Measurements from ENCODE around the gene BRWD1.

The BRWD1 gene

DNA sequence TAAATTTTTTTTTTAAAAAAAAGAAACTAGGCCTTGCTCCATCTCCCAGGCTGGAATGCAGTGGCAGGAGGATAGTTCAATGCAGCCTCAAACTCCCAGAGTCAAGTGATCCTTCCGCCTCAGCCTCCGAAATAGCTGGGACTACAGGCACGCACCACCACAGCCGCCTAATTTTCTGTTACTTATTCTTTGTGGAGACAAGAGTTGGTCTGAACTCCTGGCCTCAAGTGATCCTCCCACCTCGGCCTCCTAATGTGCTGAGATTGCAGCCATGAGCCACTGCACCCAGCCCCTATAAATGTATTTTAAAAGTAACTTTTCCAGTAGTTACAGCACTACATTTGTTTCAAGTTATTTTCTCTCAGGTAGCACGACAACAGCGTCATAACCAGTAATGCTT is 2.3 kb downstream of the BRWD1 start:
- Histone ChIP-seq H3K9me3 (ENCODE audit: control insufficient read depth, low read length) (no peaks in the 10 kb centered on the region), H3K27me3 (ENCODE audit: control insufficient read depth, insufficient read depth, low read length) (no peaks in the 10 kb centered on the region), H3K4me3 (ENCODE audit: low read length) (no peak overlapping the region), H3K36me3 (ENCODE audit: control insufficient read depth, insufficient read depth, low read length) (no peaks in the 10 kb centered on the region), H3K9ac (ENCODE audit: low read length) (no peak overlapping the region), H3K4me1 (ENCODE audit: control insufficient read depth, insufficient read depth, low read length) (peaks cover 14% of the 10 kb centered on the region)

DNA sequence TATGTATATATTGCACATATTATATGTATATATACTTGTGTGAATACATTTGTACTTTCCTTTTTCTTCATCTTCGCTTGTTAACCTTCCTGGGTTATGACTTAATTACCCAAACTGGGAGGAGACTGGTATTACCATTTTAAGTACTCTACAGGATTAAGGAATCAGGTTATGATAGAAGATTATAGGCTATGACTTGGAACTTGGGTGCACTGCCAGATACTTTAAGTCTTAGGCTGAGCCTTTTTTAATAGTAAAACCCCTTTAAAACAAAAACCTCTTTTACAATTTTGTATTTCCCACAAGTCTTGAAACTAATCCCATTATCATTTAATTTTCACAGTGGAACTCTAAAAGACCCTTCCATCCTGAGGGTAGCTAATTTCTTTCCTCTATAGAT is 6.0 kb downstream of the BRWD1 start:
- Histone ChIP-seq H3K4me3 (ENCODE audit: low read length) (no peak overlapping the region), H3K27me3 (ENCODE audit: control insufficient read depth, insufficient read depth, low read length) (no peaks in the 10 kb centered on the region), H3K9ac (ENCODE audit: low read length) (no peak overlapping the region), H3K36me3 (ENCODE audit: control insufficient read depth, insufficient read depth, low read length) (no peaks in the 10 kb centered on the region), H3K4me1 (ENCODE audit: control insufficient read depth, insufficient read depth, low read length) (peaks cover 9% of the 10 kb centered on the region), H3K9me3 (ENCODE audit: control insufficient read depth, low read length) (no peaks in the 10 kb centered on the region)

DNA sequence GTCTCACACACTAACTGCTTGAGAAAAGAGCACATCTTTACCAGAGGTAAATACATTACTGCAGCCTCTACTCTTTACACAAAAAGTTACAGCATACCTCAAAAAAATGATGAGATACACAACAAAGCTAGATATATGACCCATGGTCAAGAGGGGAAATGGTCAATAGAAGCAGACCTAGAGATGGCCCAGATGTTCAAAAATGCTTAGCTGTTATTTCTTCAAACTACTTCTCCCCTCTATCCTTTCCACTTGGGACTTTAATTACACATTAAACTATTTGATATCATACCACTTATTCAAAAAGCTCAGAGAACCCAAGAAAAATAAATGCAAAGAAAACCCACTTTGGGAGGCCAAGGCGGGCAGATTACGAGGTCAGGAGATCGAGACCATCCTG is 12.8 kb downstream of the BRWD1 start:
- Histone ChIP-seq H3K27me3 (ENCODE audit: control insufficient read depth, insufficient read depth, low read length) (no peaks in the 10 kb centered on the region), H3K4me3 (ENCODE audit: low read length) (no peak overlapping the region), H3K36me3 (ENCODE audit: control insufficient read depth, insufficient read depth, low read length) (peaks cover 5% of the 10 kb centered on the region), H3K9ac (ENCODE audit: low read length) (no peak overlapping the region), H3K4me1 (ENCODE audit: control insufficient read depth, insufficient read depth, low read length) (no peaks in the 10 kb centered on the region), H3K9me3 (ENCODE audit: control insufficient read depth, low read length) (no peaks in the 10 kb centered on the region)

- Histone ChIP-seq H3K4me1 (ENCODE audit: control insufficient read depth, insufficient read depth, low read length) (no peaks in the 10 kb centered on the region), H3K9me3 (ENCODE audit: control insufficient read depth, low read length) (no peaks in the 10 kb centered on the region), H3K4me3 (ENCODE audit: low read length) (no peak overlapping the region), H3K36me3 (ENCODE audit: control insufficient read depth, insufficient read depth, low read length) (peaks cover 5% of the 10 kb centered on the region), H3K9ac (ENCODE audit: low read length) (no peak overlapping the region), H3K27me3 (ENCODE audit: control insufficient read depth, insufficient read depth, low read length) (no peaks in the 10 kb centered on the region)
These were observed 16.5 kb downstream of the BRWD1 start for GRCh38 chr21:39296891-39297290.

GRCh38 chr21:39288987-39289386 is 24.4 kb downstream of the BRWD1 start:
- no peaks in the 10 kb centered on the region for H3K27me3 ChIP-seq (ENCODE audit: control insufficient read depth, insufficient read depth, low read length)
- no peak overlapping the region for H3K4me3 ChIP-seq (ENCODE audit: low read length)
- H3K9ac ChIP-seq (ENCODE audit: low read length) = no peak overlapping the region
- H3K4me1 ChIP-seq (ENCODE audit: control insufficient read depth, insufficient read depth, low read length) = no peaks in the 10 kb centered on the region
- peaks cover 4% of the 10 kb centered on the region for H3K36me3 ChIP-seq (ENCODE audit: control insufficient read depth, insufficient read depth, low read length)
- H3K9me3 ChIP-seq (ENCODE audit: control insufficient read depth, low read length) = no peaks in the 10 kb centered on the region

DNA sequence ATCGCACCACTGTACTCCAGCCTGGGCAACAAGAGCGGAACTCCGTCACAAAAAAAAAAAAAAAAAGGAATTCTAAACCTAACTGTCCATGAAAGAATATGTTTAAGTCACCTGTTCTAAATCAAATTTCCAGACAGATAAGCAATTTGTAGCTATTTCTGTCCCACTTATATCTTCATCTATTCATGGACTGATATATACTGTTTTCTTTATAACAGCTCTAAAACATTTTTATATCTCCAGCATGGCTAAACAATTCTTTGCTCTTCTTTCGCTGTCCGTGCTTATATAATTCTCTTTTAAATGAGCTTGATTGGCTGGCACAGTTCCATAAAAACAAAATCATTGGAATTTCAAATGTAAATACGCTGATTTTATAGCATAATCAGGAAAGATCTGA is 30.5 kb downstream of the BRWD1 start:
- Histone ChIP-seq H3K9ac (ENCODE audit: low read length) (no peak overlapping the region), H3K4me3 (ENCODE audit: low read length) (no peak overlapping the region), H3K36me3 (ENCODE audit: control insufficient read depth, insufficient read depth, low read length) (peaks cover 4% of the 10 kb centered on the region), H3K27me3 (ENCODE audit: control insufficient read depth, insufficient read depth, low read length) (no peaks in the 10 kb centered on the region), H3K4me1 (ENCODE audit: control insufficient read depth, insufficient read depth, low read length) (no peaks in the 10 kb centered on the region), H3K9me3 (ENCODE audit: control insufficient read depth, low read length) (no peaks in the 10 kb centered on the region)

DNA sequence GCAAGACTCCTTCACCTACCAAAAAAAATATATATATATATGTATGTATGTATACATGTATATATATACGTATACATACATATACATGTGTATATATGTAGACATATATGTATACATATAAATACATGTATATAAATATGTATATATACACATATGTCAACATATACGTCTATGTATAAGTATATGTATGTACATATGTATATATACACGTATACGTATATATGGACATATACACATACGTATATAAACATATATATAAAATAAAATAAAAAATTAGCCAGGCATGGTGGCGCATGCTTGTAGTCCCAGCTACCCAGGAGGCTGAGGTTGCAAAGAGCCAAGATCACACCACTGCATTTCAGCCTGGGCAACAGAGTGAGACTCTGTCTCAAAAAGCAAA is 31.6 kb downstream of the BRWD1 start:
- H3K9ac ChIP-seq (ENCODE audit: low read length) = no peak overlapping the region
- H3K9me3 ChIP-seq (ENCODE audit: control insufficient read depth, low read length) = no peaks in the 10 kb centered on the region

DNA sequence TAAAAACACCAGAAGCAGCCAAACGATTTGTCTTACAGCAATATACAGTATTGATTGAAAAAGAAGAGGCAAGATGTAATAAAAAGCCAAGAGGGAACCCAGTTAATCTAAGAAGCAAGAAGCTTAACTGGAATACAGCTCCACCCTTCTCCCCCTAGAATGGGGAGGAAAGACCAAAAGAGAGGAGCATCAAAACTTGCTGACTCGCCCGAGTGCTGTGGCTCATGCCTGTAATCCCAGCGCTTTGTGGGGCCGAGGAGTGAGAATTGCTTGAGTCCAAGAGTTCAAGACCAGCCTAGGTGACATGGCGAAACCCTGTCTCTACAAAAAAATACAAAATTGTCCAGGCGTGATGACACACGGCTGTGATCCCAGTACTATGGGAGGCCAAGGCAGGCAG is 32.2 kb downstream of the BRWD1 start:
- Histone ChIP-seq H3K9me3 (ENCODE audit: control insufficient read depth, low read length) (no peaks in the 10 kb centered on the region), H3K9ac (ENCODE audit: low read length) (no peak overlapping the region), H3K36me3 (ENCODE audit: control insufficient read depth, insufficient read depth, low read length) (no peaks in the 10 kb centered on the region), H3K27me3 (ENCODE audit: control insufficient read depth, insufficient read depth, low read length) (no peaks in the 10 kb centered on the region), H3K4me3 (ENCODE audit: low read length) (no peak overlapping the region), H3K4me1 (ENCODE audit: control insufficient read depth, insufficient read depth, low read length) (no peaks in the 10 kb centered on the region)

More for the DNA sequence above, 31.6 kb downstream of the BRWD1 start:
- Histone ChIP-seq H3K4me1 (ENCODE audit: control insufficient read depth, insufficient read depth, low read length) (no peaks in the 10 kb centered on the region), H3K27me3 (ENCODE audit: control insufficient read depth, insufficient read depth, low read length) (no peaks in the 10 kb centered on the region), H3K4me3 (ENCODE audit: low read length) (no peak overlapping the region), H3K36me3 (ENCODE audit: control insufficient read depth, insufficient read depth, low read length) (no peaks in the 10 kb centered on the region)

DNA sequence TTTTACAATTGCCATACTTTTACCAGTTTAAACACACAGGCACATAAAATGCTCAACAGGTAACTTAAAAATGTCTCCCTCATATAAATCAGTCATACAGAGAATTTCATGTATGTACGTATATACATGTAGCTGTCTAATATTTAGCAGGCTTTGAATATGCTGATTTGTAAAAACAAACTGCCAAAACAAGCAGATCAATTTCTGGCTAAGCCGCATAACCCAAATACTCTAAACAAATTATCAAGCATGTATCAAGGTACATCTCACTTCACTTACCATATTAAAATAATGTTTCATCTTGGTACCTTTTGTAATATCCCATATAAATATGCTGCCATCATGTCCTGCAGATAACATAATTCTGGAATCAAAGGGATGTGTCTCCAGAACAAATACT is 43.8 kb downstream of the BRWD1 start:
- peaks cover 4% of the 10 kb centered on the region for H3K36me3 ChIP-seq (ENCODE audit: control insufficient read depth, insufficient read depth, low read length)
- no peaks in the 10 kb centered on the region for H3K27me3 ChIP-seq (ENCODE audit: control insufficient read depth, insufficient read depth, low read length)
- no peaks in the 10 kb centered on the region for H3K4me1 ChIP-seq (ENCODE audit: control insufficient read depth, insufficient read depth, low read length)
- H3K9ac ChIP-seq (ENCODE audit: low read length) = no peak overlapping the region
- H3K4me3 ChIP-seq (ENCODE audit: low read length) = no peak overlapping the region
- no peaks in the 10 kb centered on the region for H3K9me3 ChIP-seq (ENCODE audit: control insufficient read depth, low read length)

- H3K9ac ChIP-seq (ENCODE audit: low read length) = no peak overlapping the region
- H3K36me3 ChIP-seq (ENCODE audit: control insufficient read depth, insufficient read depth, low read length) = no peaks in the 10 kb centered on the region
- no peaks in the 10 kb centered on the region for H3K27me3 ChIP-seq (ENCODE audit: control insufficient read depth, insufficient read depth, low read length)
- no peak overlapping the region for H3K4me3 ChIP-seq (ENCODE audit: low read length)
- no peaks in the 10 kb centered on the region for H3K4me1 ChIP-seq (ENCODE audit: control insufficient read depth, insufficient read depth, low read length)
- H3K9me3 ChIP-seq (ENCODE audit: control insufficient read depth, low read length) = no peaks in the 10 kb centered on the region
These were observed 47.8 kb downstream of the BRWD1 start for GRCh38 chr21:39265603-39266002.

DNA sequence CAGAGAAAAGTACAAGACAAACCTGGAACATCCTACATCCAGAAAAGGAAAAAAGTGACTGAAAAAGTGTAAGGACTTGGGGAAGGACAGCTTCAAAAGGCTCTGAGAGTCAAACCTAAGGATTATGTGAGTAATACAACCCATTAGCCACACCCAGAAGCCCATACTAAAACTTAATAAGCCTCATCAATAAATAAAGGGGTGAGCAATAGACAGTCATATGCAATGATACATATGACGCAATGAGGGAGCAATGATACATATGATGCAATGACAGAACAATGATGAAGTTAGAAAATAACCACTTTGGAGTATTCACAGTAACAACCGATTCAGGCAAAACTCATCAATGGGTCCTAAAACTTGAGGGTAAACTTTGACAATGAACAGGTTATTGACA is 50.1 kb downstream of the BRWD1 start:
- Histone ChIP-seq H3K4me3 (ENCODE audit: low read length) (no peak overlapping the region), H3K9me3 (ENCODE audit: control insufficient read depth, low read length) (no peaks in the 10 kb centered on the region), H3K36me3 (ENCODE audit: control insufficient read depth, insufficient read depth, low read length) (no peaks in the 10 kb centered on the region), H3K27me3 (ENCODE audit: control insufficient read depth, insufficient read depth, low read length) (no peaks in the 10 kb centered on the region), H3K9ac (ENCODE audit: low read length) (no peak overlapping the region), H3K4me1 (ENCODE audit: control insufficient read depth, insufficient read depth, low read length) (no peaks in the 10 kb centered on the region)

DNA sequence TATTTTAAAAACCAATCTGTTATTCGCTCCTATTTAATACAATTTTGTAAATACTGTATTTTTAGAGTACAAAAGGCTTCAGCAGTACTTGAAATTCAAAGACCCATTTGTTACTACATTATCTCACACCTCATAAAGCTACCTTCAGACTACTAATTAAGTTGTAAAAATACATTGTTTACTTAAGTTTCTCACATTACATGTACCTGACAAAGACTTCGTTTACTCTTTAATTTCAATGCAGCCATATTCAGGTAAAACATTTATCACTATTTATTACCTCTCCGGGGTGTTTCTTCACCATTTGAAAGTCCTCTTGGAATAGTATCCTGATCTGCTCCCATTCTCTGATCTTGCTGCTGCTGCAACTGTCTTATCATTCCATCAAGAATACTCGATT is 55.2 kb downstream of the BRWD1 start:
- H3K9ac ChIP-seq (ENCODE audit: low read length) = no peak overlapping the region
- no peak overlapping the region for H3K4me3 ChIP-seq (ENCODE audit: low read length)
- no peaks in the 10 kb centered on the region for H3K36me3 ChIP-seq (ENCODE audit: control insufficient read depth, insufficient read depth, low read length)
- H3K9me3 ChIP-seq (ENCODE audit: control insufficient read depth, low read length) = no peaks in the 10 kb centered on the region
- H3K27me3 ChIP-seq (ENCODE audit: control insufficient read depth, insufficient read depth, low read length) = no peaks in the 10 kb centered on the region
- H3K4me1 ChIP-seq (ENCODE audit: control insufficient read depth, insufficient read depth, low read length) = no peaks in the 10 kb centered on the region

GRCh38 chr21:39251326-39251725 is 62.1 kb downstream of the BRWD1 start:
- H3K36me3 ChIP-seq (ENCODE audit: control insufficient read depth, insufficient read depth, low read length) = no peaks in the 10 kb centered on the region
- no peaks in the 10 kb centered on the region for H3K9me3 ChIP-seq (ENCODE audit: control insufficient read depth, low read length)
- H3K9ac ChIP-seq (ENCODE audit: low read length) = no peak overlapping the region
- H3K4me1 ChIP-seq (ENCODE audit: control insufficient read depth, insufficient read depth, low read length) = no peaks in the 10 kb centered on the region
- H3K4me3 ChIP-seq (ENCODE audit: low read length) = no peak overlapping the region
- no peaks in the 10 kb centered on the region for H3K27me3 ChIP-seq (ENCODE audit: control insufficient read depth, insufficient read depth, low read length)

All from mucosa of stomach (tissue), 1 donor.